Inflammatory macrophage treated with lipopolysaccharide for 4 hours (primary cell): Measurements from ENCODE around the gene GRID2.

ENCODE experiments used
- DNase-seq: peaks from one replicate; pipeline ENCODE4 v3.0.0-alpha.2; 2020

The GRID2 gene

DNA sequence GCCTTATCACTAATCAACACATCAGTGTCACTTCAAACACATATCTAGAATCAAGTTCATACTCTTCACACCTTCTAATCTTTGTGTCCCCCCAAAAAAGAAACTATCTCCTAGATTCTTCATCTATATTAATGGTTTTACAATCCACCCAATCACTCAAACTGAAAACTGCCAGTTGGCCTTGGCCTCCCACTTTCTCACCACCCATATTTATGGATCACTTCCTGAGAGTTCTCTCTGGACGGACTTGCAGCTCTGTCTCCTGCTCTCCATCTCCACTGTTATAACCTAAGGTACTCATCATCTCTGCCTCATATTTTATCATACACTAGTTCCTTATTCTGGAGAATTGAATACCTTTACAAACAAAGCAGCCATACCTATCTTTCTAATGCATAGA, 1418.7 kb downstream of the GRID2 start:
- DNase-seq: no peak

DNA sequence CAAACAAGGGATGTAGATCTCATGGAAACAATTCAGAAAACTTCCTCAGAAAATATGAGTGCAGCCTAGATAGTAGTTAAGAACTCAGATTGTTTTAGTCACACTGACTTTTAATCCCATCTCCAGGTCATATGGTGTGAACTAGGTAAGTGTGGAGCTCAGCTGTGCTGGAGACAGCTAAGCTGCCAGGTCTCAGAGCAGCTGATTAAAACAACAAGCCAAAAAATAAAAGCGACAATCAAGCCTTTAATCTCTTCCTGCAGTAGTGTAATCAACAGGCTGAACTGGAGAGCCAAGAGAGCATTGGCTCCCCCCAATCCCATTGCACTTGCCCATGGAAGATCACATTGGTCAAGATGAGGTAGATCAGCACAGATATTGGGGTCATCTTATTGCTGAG, 1426.5 kb downstream of the GRID2 start:
- no peak for DNase-seq

DNA sequence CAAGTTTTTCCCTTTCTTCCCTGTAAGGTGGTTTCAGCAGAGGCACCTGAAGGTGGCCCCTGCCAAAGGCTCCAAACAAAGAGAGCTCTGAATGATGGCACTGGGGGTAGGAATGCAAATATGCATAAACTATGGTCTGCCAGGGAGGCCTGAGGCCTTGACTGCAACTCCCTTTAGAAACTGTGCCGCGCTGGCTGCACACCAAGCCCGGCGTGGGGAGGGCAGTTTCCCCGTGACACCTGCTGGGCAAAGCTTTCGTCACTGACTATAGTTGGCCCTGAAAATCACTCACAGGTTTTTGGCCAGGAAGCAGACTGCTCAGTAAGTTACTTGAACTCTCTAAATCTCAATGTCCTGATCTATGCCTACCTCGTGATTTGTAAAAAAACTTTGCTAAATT, 1427.0 kb downstream of the GRID2 start:
- DNase-seq: no peak

DNA sequence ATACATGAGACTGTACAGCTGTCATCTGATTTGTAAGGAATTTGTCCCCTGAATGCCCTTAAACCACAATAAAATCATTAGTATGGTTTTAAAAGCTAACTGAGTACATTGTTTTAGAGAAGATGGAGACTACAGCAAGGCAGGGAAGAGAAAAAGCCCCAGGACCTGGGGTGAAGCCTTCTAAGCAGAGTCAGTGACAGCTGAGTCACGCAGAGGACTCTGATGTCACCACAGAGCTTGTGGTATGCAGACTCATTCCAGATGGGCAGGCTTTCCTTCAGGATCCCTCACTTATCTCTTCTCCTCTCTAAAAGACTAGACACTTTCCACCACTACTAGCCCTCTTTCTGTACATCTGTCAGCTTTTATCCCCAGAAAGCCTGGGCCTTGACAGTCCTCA, 1427.7 kb downstream of the GRID2 start:
- peak; percentile 30 for DNase-seq

DNA sequence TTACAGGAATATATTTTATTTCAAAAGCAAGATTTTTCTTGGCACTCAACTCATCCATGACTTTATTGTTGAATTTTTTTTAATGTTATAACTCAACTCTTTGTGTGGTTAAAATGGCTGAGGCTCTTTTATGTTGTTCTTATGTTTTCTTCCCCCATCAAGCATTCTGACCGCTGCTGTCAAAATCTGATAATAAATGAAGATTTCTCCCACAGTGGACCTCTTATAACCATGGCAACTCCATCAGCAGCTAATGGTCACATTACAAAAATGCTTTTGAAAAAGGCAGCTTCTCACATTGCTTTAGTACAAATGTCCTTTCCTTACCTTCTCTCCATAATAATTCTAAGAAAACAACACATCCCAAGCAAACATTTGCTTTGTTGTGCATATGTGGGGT, 1428.7 kb downstream of the GRID2 start:
- no peak for DNase-seq

DNA sequence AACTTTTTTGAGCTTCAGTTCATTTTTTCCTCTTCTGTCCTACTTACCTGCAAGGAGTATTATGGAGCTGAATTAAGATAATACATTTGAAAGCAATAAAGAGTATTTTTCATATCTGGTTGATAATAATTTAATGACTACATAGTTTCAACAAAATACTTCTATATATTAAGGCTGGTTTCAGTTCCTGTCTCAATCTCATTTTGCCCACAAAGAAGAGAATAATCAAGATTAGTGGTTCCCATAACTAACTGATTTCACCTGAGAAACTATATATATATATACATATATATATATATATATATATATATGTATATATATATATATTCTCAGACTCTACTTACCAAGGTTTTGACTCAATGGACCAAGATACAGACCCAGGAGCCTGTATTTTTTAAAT, 1437.1 kb downstream of the GRID2 start:
- no peak for DNase-seq

DNA sequence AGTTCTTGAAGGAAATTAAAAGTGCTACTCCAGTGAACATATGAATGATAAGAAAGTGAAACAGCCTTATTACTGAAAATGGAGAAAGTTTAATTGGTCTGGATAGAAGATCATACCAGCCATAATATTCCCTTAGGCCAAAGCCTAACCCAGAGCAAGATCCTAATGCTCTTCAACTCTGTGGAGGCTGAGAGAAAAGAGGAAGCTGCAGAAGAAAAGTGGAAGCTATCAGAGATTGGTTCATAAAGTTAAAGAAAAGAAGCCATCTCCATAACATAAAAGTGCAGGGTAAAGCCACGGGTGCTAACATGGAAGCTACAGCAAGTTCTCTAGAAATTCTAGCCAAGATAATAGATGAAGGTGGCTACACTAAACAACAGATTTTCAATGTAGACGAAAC, 1439.3 kb downstream of the GRID2 start:
- DNase-seq: peak; percentile 27

DNA sequence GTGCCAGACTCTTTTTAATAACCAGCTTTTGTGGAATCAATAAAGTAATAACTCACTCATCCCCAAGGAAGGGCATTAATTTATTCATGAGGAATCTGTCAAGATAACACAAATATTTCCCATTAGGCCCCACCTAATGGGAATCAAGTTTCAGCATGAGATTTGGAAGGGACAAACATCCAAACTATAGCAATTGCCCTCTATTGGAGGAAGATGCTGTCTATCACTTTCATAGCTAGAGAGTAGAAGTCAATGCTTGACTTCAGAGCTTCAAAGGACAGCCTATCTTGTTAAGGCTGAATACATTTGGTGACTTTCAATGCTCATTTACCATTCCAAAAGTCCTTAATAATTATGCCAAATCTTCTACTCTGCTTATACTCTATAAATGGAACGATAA, 1439.9 kb downstream of the GRID2 start:
- no peak for DNase-seq

DNA sequence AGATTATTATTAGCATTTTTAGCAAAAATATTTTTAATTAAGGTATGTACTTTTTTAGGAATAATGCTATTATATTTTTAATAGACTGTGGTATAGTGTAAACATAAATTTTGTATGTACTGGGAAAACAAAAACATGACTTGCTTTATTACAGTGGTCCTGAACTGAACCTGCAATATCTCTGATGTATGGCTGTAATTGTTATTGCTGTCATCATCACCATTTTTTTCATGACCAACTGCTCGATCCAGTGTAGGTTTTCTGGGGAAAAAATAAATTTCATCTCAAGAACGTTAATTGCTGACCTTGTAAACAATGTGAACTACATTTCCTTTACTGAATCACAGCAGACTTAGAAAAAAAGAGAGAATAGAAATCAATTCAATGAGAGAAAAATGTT, 1441.2 kb downstream of the GRID2 start:
- DNase-seq: no peak

DNA sequence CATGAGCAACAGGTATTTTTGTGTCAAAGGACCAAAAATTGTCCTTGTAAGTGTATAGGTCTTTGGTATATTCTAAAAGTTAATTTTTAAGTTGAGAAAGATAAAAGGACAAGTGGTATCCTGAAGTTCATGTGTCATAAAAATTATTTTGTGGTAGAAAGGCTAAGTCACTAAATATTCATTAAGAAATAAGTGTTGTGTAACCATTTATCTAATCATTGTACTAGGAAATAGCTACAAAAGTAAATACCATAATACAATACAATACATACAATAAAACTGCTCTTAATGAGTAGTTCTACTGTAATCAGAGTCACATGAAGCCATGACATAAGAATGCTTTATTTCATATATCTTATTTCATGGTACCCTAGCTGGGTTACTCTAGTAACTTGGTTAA, 1442.3 kb downstream of the GRID2 start:
- DNase-seq: no peak

DNA sequence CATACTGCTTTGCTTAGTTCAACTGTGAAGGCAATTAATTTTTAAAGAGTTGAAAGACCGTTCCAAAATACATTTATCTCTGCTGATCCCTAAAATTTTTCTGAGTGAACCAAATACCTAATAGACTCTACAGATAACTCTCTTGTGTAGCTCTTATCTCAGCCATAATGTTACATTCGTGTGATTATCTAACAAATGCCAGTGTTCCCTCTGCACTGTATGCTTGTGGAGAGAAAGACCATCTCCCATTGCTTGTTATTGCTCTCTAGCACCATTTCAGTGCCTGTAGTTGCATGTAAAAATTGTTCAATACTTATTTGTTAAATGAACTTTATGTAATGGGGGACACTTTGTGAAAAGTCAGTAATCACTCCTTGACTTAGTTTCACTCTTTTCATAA, 1443.5 kb downstream of the GRID2 start:
- no peak for DNase-seq

DNA sequence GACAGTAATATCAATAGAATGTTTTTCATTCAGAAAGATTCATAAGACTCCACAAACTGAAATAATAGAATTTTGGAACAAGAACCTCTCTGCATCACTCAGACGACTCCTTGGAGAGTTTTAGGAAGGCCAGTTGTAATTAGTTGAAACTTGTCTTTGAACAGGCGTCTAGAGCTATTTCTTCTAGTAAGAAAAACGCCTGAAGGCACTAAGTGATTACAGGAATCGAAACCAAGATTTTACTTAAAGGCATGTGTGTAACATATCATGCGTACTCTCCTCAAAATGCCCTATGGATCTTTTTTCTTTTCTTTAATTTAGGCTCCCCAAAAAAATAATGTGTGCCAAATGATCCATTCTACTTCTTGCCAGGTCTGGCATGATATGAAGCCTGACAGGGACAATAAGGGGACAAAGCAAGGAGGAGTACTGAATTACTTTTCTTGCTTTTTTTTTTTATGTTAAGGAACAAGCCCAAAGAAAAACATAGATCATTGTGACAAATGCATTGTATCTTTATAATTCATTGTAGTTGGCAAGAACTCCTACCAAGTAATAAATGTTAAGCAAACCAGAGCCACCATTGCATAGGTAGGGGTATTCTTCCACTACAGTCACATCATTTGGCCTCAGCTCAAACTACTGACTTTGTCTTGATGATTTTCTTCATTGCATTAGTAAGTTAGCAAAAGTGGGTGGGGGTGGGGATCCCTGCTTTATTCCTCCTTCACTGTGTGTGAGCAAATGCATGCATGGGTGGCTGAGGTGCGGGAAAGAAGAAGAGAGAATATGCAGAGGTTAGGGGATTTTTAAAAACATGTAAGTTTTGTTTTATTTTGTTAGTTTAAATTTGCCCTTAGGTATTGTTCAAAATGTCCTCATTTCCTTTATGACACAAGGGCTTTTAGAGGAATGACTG, 1444.9 kb downstream of the GRID2 start:
- peak; percentile 84 for DNase-seq

DNA sequence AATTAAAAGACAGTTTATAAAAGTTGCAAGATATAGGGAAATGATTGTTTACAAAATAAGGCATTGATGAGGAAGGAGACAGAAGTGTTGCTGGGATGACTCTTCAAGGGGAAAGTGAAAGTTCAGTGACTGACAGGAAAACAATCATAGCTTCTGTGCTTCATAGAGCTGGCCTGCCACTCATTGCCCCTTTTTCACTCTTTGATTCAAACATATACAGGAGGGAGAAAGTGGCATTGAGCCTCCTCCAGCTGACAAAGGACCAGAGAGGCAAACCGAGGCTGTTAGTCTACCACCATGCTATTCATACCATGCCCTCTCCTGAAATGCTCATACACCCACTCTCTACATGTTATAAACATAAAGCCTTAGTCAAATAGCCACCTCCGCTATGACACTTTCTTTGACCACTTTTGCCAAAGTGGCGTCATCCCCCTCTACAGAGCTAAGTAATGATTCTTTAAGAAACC, 1445.6 kb downstream of the GRID2 start:
- DNase-seq: no peak

DNA sequence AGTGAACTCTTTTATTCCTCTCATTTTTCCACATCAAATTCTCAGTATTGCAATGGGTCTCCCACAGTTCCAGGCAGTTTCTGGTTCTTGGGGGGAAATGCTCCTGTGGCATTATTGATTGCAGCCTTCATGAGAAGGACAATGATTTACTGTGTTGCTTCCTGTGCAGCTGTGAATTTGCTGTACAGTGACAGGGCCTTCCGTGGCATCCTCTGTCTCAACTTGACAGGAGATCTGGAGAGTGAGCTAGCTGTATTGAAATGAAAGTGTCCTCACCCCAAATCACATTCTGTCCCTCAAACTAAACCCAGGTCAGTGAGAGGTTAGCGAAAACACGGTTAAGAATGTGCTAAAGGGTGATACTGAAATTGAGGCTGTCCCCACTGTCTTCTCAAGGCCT, 1447.6 kb downstream of the GRID2 start:
- no peak for DNase-seq

DNA sequence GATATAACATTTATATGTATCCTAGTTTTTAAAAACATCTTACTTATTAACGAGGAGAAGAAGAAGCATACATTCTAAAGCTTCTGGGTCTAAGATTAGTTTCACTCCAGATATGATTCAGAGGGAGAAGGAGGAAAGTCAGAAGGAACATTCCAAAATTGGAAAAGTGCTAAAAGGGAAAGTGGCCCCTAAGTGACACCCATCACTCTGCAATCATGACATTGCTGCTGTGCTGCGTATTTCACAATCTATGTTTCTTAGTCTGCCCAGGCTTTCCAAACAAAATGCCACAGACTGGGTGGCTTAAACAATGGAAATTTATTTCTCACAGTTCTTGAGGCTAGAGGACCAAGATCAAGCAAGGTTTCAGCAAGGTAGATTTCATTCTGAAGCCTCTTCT, 1452.3 kb downstream of the GRID2 start:
- peak; percentile 73 for DNase-seq

DNA sequence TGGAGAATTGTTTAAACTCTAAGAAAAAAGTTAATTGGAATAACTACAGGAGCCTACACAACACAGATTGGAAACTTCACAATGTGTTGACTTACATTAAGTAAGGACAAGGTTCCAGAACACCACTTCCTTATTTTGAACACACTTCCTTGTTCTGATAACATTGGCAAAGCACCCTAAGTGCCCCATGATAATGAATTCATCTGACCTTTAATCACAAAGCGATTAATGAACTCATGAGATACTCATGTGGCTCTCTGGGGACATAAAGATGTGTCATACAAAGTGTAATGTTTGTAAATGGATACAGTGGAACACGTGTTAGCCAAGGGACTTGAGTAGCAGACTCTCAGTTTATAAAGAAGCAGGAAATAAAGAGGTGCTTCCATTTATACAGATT, 1455.7 kb downstream of the GRID2 start:
- DNase-seq: peak; percentile 97

DNA sequence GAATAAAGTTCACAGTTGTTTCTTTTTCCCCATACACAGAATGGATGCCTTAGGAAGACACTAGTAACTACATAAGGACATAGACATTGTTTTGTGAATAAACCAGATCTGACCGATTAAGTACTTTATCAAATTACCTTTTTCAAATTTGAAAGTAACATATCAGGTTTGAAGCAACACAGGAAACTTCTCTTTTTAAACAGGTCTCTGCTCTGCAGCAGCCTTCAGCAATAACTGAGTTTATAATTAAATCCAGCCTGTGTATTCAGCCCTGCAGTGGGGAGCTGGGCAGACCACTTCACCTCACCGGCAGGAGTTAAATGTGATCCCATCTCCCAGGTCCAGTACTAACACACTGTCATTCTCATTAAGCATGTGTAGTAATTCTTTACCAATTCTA, 1456.5 kb downstream of the GRID2 start:
- DNase-seq: no peak

DNA sequence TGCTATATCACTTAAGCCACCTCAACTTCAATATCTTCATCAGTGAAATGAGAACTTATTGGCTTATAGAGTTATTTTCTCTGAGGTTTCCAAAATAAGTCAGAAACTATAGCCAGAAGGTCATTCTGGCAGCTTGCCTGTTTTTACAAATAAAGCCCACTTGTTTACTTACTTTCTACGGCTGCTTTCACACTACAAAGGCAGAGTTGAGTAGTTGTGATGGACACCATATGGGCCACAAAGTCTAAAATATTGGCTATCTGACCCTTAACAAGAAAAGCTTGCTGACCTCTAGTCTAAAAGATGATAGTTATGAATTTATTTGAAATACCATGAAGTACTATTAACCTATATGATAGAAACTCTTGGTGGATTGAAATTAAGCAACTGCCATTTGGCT, 1457.5 kb downstream of the GRID2 start:
- no peak for DNase-seq

DNA sequence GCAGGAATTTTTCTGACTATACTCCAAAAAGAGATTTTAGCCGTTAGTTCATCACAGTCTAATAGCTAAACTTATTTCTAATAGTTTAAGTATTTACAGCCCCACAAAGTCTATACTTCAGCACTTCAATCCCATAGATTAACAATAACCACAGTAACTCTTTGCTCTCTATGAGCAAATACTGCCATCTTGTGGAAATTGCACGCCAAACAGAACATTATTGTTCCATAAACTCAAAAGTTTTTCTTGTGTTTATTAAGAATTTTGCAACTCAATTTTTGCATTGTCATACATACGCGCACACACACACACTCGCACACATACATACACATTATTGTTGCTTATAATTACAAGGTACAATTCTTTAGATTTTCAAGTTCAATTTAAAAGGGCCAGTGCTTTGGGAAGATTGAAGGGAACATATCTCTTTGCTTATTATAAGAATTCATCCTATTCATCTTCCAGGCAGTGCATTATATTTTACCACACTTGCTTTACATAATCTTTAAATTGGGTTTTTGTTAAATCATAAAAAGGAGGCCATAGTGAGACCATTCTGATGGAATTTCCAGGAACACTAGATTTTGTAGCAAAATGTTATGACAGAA, 1461.0 kb downstream of the GRID2 start:
- peak; percentile 61 for DNase-seq

DNA sequence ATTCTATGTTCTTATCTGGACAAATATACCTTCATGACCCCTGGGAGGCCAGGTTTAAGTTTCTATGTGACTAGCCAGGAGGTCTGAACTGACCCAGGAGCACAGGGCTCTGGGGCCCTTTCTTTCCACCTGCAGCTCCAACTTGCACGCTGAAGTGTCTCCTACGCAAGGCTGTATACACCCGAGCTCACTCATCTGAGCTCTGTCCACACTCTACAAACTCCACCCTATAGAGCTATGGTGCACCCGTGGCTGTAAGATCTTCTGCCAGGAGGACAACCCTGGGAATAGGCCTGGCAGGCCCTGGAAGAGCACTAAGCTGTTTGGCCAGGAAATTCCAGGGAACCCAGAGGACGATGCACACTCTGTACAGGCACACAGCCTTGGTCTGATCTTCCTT, 1464.2 kb downstream of the GRID2 start:
- DNase-seq: no peak

DNA sequence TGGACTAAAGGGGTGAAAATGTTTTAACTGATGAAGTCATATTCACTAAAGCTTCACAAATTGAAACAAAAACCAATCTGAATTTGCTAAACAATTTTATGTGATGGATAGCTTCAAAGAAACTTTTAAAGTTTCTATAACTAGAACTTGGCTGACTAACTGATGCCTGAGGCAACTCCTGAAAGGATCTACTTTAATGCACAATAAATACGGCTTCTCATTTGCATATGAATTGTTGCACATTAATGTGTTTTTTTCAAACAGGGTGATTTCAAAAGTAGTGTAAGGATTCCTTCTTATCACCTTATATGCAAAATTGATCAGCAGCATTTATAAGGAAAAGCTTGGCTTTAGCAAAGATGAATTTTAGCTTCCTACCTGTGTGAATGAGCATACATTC, 1466.4 kb downstream of the GRID2 start:
- no peak for DNase-seq

DNA sequence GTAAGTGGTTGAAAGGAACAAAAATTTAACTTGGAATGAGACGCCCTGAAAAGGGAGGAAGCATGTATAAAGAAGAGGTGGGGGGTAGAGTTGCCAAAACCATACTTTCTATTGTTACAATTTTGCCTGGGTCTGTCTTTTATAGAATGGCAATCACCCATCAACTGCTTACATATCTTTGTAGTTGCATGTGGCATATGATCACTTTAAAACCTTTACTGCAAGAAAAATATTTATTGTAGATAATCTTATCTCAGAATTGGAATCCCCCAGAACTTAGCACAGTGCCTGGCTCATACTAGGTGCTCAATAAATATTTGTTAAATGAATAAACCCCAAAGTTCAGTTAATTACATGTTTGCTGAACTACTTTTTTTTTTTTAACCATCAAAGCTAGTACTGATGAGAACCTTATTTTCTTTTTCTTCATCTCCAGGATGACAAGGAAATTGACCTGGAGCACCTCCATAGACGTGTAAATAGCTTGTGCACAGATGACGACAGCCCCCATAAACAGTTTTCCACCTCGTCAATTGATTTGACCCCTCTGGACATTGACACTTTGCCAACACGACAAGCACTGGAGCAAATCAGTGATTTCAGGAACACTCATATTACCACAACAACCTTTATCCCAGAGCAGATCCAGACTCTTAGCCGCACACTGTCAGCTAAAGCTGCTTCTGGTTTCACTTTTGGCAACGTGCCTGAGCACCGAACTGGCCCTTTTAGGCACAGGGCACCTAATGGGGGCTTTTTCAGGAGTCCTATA, 1468.1 kb downstream of the GRID2 start:
- DNase-seq: no peak

DNA sequence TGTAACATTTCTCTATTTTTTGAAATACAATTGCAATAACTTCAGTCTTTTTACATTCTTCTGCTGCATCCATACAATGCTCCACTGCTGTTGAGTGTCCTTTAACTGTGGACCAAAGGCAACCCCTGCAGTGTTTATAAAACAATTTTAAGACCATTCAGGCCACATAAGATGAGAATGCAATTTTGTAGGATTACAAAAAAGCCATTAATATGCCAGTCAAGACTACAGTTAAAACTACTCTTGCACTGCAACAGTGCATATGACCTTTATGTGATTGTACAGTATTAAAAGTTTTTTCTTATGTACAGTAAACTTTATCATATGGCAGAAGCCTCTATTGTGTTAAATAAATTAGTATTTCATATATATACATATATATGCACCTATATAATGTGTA, 1469.1 kb downstream of the GRID2 start:
- no peak for DNase-seq

DNA sequence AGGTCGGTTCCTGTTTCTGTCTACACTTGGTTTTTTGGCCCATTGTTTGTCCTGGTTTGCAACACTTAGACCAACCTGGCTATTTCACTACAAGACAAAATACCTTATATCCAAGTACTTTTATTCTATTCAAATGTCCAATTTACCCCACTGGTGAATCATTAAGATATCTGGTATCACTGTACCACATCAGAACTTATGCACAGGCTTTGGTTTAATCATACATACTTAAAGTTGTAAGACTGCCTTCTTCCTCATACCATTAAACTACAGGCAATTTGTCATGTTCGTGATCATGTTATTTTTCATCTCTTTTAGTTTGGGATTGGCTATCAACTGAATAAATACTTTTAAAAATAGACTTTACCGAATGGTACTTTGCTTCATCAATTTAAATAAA, 1471.8 kb downstream of the GRID2 start:
- no peak for DNase-seq
